B cell (primary cell): ENCODE data around the gene PRKG2. TPM values are rescaled to one million over a fixed set of nuclear protein-coding genes. Genes with fewer than 3 reads are reported as not detected.

Experiments used
- ATAC-seq: fragments of 200-7000 bp; cut with Tn5 transposase; one replicate; pipeline ENCODE4 v1.10.0; 2021; ENCODE audit warnings: low read depth, mild to moderate bottlenecking, moderate number of reproducible peaks, moderate library complexity
- CTCF ChIA-PET: fragments of 350-600 bp; sonication (Branson Sonifier 250); formaldehyde crosslinking; loops from one replicate; lab custom pipeline; 2021; ENCODE audit warnings: antibody characterized with exemption, inconsistent platforms; lab: Charles Lee
- POLR2A ChIA-PET: fragments of 350-600 bp; sonication (Branson Sonifier 250); formaldehyde crosslinking; loops from one replicate; lab custom pipeline; 2021; ENCODE audit warnings: antibody characterized with exemption; lab: Charles Lee
- DNase-seq: peaks from one replicate; pipeline ENCODE4 v3.0.0; 2013
- H2AFZ ChIP-seq: 2 replicates; pipeline ENCODE4 v1.6.1; 2012; ENCODE audit warnings: mild to moderate bottlenecking, low read depth, low read length; ENCODE audit not compliant: insufficient read depth, poor library complexity, severe bottlenecking
- H3K27ac ChIP-seq, 2 donors: 1 replicate in 1 of 2; 2 replicates in 1 of 2; pipeline ENCODE4 v1.5.1; 2012 to 2013; ENCODE audit warnings: low read length in 2 of 2, mild to moderate bottlenecking in 2 of 2, moderate library complexity in 1 of 2
- H3K27me3 ChIP-seq, 4 experiments: fragments of 200-600 bp in 1 of 4; sonication (generic) in 1 of 4; replicated peaks in 1 of 4; 1 replicate in 2 of 4; 2 replicates in 2 of 4; pipeline versions ENCODE4 v1.6.1 to v1.7.0; 2013 to 2016; ENCODE audit warnings: low read length in 3 of 4, mild to moderate bottlenecking in 2 of 4, mixed read lengths in 1 of 4, moderate library complexity in 1 of 4; ENCODE audit not compliant: insufficient read depth in 4 of 4, control insufficient read depth in 3 of 4; ENCODE audit errors: control extremely low read depth in 1 of 4
- H3K36me3 ChIP-seq, 2 experiments: replicated peaks in 1 of 2; 1 replicate in 1 of 2; 2 replicates in 1 of 2; pipeline versions ENCODE4 v1.6.1 to v1.7.1; 2013; ENCODE audit warnings: low read length in 1 of 2; ENCODE audit not compliant: insufficient read depth in 2 of 2, control insufficient read depth in 1 of 2; ENCODE audit errors: control extremely low read depth in 1 of 2, extremely low read depth in 1 of 2
- H3K4me1 ChIP-seq, 2 donors: fragments of 200-600 bp in 1 of 2; sonication (generic) in 1 of 2; 1 replicate in 1 of 2; 2 replicates in 1 of 2; pipeline versions ENCODE4 v1.5.1 to v1.6.1; 2013 to 2017; ENCODE audit warnings: low read length in 2 of 2; ENCODE audit not compliant: control insufficient read depth in 2 of 2, insufficient read depth in 2 of 2
- H3K4me2 ChIP-seq: replicated peaks from 2 replicates; pipeline ENCODE3; 2012; ENCODE audit warnings: mild to moderate bottlenecking, low read depth, low read length; ENCODE audit not compliant: poor library complexity, severe bottlenecking
- H3K4me3 ChIP-seq, 5 experiments: fragments of 200-600 bp in 1 of 5; sonication (generic) in 1 of 5; 1 replicate in 3 of 5; 2 replicates in 2 of 5; pipeline versions ENCODE4 v1.5.1 to v1.7.0; 2011 to 2016; ENCODE audit warnings: low read length in 4 of 5, mild to moderate bottlenecking in 4 of 5, low read depth in 2 of 5, control low read depth in 1 of 5, moderate library complexity in 1 of 5; ENCODE audit not compliant: insufficient read depth in 1 of 5; ENCODE audit errors: control extremely low read depth in 1 of 5, extremely low read depth in 1 of 5
- H3K79me2 ChIP-seq: fragments of 200-600 bp; sonication (generic); one replicate; pipeline ENCODE4 v1.6.0; 2016; ENCODE audit warnings: low read length; ENCODE audit not compliant: control insufficient read depth, insufficient read depth
- H3K9ac ChIP-seq: fragments of 200-600 bp; sonication (generic); 2 replicates; pipeline ENCODE4 v1.6.1; 2017; ENCODE audit warnings: mild to moderate bottlenecking, low read length, moderate library complexity
- H3K9me3 ChIP-seq, 3 donors: one replicate each; pipeline versions ENCODE4 v1.6.1 to v1.7.1; 2013; ENCODE audit warnings: low read length in 2 of 3; ENCODE audit not compliant: control insufficient read depth in 2 of 3, insufficient read depth in 1 of 3; ENCODE audit errors: control extremely low read depth in 1 of 3
- H4K20me1 ChIP-seq: 2 replicates; pipeline ENCODE4 v1.6.0; 2012; ENCODE audit warnings: mild to moderate bottlenecking, low read length; ENCODE audit not compliant: insufficient read depth, control insufficient read depth, poor library complexity, severe bottlenecking
- H3K27ac Mint-ChIP-seq: one replicate; pipeline ENCODE4 v1.8.0; 2021; ENCODE audit warnings: mixed read lengths
- H3K27me3 Mint-ChIP-seq: one replicate; pipeline ENCODE4 v1.8.0; 2021; ENCODE audit warnings: mixed read lengths
- H3K4me1 Mint-ChIP-seq: one replicate; pipeline ENCODE4 v1.8.0; 2021; ENCODE audit warnings: mixed read lengths
- H3K4me3 Mint-ChIP-seq: one replicate; pipeline ENCODE4 v1.8.0; 2021; ENCODE audit warnings: mixed read lengths
- H3K9me3 Mint-ChIP-seq: one replicate; pipeline ENCODE4 v1.8.0; 2022; ENCODE audit warnings: mixed read lengths; ENCODE audit not compliant: insufficient read depth
- CTCF ChIP-seq: fragments of 200-600 bp; IDR thresholded peaks from one replicate; pipeline ENCODE4 v1.8.0; 2022; ENCODE audit warnings: antibody characterized with exemption, mild to moderate bottlenecking
- EZH2 ChIP-seq: IDR thresholded peaks from 2 replicates; pipeline ENCODE4 v1.6.1; 2012; ENCODE audit warnings: borderline replicate concordance, low read depth, mild to moderate bottlenecking, moderate library complexity, low read length; ENCODE audit not compliant: insufficient read depth, poor library complexity, severe bottlenecking
- WGBS: methylation state at CpG from one replicate; pipeline ENCODE4 v1.1.5; 2013; ENCODE audit warnings: missing lambda C conversion rate; ENCODE audit not compliant: insufficient coverage; 5-methylcytosine and 5-hydroxymethylcytosine counted together
- intact Hi-C: fragments of 100-400 bp; cut with micrococcal nuclease; formaldehyde crosslinking; loops from one replicate; pipeline ENCODE4 v1.10.0; 2022
- polyA plus RNA-seq: library from polyadenylated mRNA; depleted of rRNA; stranded (reverse); fragments of >200 nt; gene quantifications from 2 replicates; pipeline ENCODE4 v1.2.3, GENCODE V29; 2012
- total RNA-seq, 2 donors: library from RNA; stranded (reverse); fragments of 120-200 nt in 1 of 2; gene quantifications; 1 replicate in 1 of 2; 2 replicates in 1 of 2; pipeline versions ENCODE4 v1.2.3 to v1.2.4, GENCODE V29; 2013 to 2022

PRKG2 gene
- total and polyA plus RNA-seq, 2 donors (not counting 1 experiment from before 2014, with no cell fraction given) = 0.61 to 0.86 TPM

GRCh38 chr4:81071013-81071412, 144.0 kb downstream of the PRKG2 start:
- H3K36me3 ChIP-seq = no peaks in the 10 kb centered on the region
- Mint-ChIP-seq H3K4me1 (peaks cover 2% of the 10 kb centered on the region), H3K9me3 (no peaks in the 10 kb centered on the region), H3K27me3 (peaks cover 4% of the 10 kb centered on the region), H3K27ac (no peak overlapping the region), H3K4me3 (no peak overlapping the region)
- DNase-seq (no peak), ATAC-seq (no peak)
- H3K4me3 ChIP-seq = no peak overlapping the region
- TF ChIP-seq CTCF = no peak
- TF ChIP-seq EZH2 = no peak
- intact Hi-C loops = no loop called here
- H4K20me1 ChIP-seq = no peaks in the 10 kb centered on the region
- H3K4me2 ChIP-seq = no peak overlapping the region
- no peak overlapping the region for H3K27ac ChIP-seq
- ChIA-PET CTCF (interaction anchor here (0.6 to 3.3 kb wide), 18 partner anchors 8 to 783 kb away, joined by 3 to 30 read pairs (median 4); no protein-coding TSS in a partner anchor), POLR2A (no interaction called here)
- no peaks in the 10 kb centered on the region for H3K79me2 ChIP-seq
- WGBS = no CpG with 5 or more reads among the region's 2 CpGs
- no peak overlapping the region for H2AFZ ChIP-seq
- H3K9ac ChIP-seq = no peak overlapping the region
- no peaks in the 10 kb centered on the region for H3K9me3 ChIP-seq
- no peaks in the 10 kb centered on the region for H3K27me3 ChIP-seq
- H3K4me1 ChIP-seq = no peaks in the 10 kb centered on the region

- TF ChIP-seq CTCF = peak; percentile 98
- TF ChIP-seq EZH2 = no peak
- no peak overlapping the region for H3K4me3 Mint-ChIP-seq
- H3K27me3 ChIP-seq = no peaks in the 10 kb centered on the region
- no peak overlapping the region for H3K9ac ChIP-seq
- H3K27me3 Mint-ChIP-seq = peaks cover 10% of the 10 kb centered on the region
- H3K4me1 Mint-ChIP-seq = peaks cover 2% of the 10 kb centered on the region
- H3K9me3 ChIP-seq = no peaks in the 10 kb centered on the region
- H2AFZ ChIP-seq = peak overlapping the region; percentile 1
- peak; percentile 77 for DNase-seq
- 0% methylated on average over 4 of the region's 6 CpGs for WGBS
- no peak overlapping the region for H3K4me3 ChIP-seq
- H3K9me3 Mint-ChIP-seq = no peaks in the 10 kb centered on the region
- H3K4me2 ChIP-seq = no peak overlapping the region
- intact Hi-C loops = loop anchor here (1.0 kb wide), 1 partner anchor 281 kb away; no protein-coding TSS in a partner anchor
- no peak overlapping the region for H3K27ac Mint-ChIP-seq
- H3K79me2 ChIP-seq = no peaks in the 10 kb centered on the region
- CTCF ChIA-PET = interaction anchor here (0.6 to 3.3 kb wide), 26 partner anchors 9 to 1132 kb away, joined by 3 to 30 read pairs (median 4); no protein-coding TSS in a partner anchor
- no peaks in the 10 kb centered on the region for H3K4me1 ChIP-seq
- H3K27ac ChIP-seq = no peak overlapping the region
- H4K20me1 ChIP-seq = no peaks in the 10 kb centered on the region
- H3K36me3 ChIP-seq = no peaks in the 10 kb centered on the region
- peak; percentile 61 for ATAC-seq
- POLR2A ChIA-PET = no interaction called here
Observed at GRCh38 chr4:81069706-81070331, 145.2 kb downstream of the PRKG2 start.
